22Rv1 (cell line): ENCODE results near the gene HSF2BP.
"Not testable (repeated sequence)": the region's sequence is repeated elsewhere in the genome, so short reads cannot be mapped to it uniquely, and the experiment has no call there.

ENCODE experiments used
- H3K27ac ChIP-seq: fragments of 450-650 bp; 2 replicates; pipeline ENCODE4 v1.5.1; 2017
- ZFX ChIP-seq: fragments of 450-650 bp; IDR thresholded peaks from 2 replicates; pipeline ENCODE4 v1.6.1; 2017; ENCODE audit warnings: antibody characterized with exemption, borderline replicate concordance
- TF ChIP-seq, protein P1 (sequence below): fragments of 450-650 bp; IDR thresholded peaks from 2 replicates; pipeline ENCODE4 v1.5.1; 2017; ENCODE audit warnings: mild to moderate bottlenecking

HSF2BP gene

DNA sequence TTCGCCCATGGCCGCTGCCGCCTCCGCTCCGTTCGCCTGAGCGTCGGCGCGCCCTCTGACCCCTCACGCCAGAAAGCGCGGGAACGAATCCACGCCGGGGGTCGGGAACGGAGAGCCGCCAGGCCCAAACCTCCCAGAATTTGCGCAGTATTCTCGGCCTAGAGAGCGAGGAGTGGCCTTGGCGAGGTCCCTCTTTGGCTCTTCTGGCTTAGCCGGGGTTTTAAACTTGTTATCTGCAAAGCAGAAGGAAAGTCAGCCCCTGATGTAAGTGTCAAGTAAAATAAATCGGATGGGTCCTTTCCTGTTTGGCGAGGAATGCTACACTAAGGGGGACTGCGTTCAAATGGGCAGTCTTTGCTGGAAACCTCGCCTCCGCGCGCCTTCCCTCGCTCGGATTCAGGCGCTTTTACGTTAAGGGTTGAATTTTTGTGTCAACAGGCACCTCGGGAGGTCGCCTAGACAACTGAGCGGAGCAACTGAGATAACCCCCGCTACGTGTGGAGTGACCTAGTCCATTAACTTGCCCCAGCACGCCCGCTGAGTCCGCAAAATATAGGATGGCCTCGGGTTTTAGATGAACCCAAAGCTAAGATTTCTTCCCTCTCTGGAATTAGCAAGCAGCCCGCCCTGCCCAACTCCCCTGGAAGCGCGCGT is 1.1 kb downstream of the HSF2BP start:
- H3K27ac ChIP-seq = no peak overlapping the region
- TF ChIP-seq, protein P1, sequence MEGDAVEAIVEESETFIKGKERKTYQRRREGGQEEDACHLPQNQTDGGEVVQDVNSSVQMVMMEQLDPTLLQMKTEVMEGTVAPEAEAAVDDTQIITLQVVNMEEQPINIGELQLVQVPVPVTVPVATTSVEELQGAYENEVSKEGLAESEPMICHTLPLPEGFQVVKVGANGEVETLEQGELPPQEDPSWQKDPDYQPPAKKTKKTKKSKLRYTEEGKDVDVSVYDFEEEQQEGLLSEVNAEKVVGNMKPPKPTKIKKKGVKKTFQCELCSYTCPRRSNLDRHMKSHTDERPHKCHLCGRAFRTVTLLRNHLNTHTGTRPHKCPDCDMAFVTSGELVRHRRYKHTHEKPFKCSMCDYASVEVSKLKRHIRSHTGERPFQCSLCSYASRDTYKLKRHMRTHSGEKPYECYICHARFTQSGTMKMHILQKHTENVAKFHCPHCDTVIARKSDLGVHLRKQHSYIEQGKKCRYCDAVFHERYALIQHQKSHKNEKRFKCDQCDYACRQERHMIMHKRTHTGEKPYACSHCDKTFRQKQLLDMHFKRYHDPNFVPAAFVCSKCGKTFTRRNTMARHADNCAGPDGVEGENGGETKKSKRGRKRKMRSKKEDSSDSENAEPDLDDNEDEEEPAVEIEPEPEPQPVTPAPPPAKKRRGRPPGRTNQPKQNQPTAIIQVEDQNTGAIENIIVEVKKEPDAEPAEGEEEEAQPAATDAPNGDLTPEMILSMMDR = no peak
- TF ChIP-seq ZFX = no peak

DNA sequence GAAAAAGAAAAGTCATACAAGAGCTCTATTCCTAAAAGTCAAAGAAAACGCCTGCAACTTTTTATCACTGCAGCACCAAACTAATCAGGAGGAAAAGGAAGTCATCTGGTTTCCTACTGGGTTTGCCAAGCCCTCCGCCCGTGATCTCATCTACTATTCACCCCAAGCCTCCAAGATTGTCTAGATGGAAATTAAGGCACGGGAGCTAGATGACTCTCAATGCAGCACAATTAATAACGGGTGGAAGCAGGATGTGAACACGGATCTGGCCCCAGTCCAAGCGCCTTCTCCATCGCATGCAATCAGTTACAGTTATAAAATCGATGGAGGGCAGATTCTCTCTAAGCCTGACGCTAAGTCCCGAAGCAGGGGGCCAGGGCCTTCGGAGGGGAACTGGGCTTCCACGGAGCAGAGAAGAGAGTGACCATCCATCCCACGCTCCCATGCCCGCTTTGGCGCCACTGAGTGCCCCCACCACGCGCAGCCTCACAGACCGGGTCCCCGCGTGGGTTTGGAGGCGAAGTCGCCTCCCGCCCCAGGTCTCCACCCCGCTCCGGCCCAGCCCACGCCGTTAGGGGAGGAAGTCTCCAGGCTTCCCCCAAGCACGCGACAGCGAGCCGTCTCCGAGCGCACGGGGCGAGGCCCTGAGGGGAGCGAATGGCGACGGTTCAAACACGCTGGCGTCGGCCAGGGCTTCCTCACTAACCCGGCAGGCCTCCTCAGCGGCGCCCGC is 1.8 kb downstream of the HSF2BP start:
- H3K27ac ChIP-seq = no peak overlapping the region
- TF ChIP-seq, protein P1 = no peak

DNA sequence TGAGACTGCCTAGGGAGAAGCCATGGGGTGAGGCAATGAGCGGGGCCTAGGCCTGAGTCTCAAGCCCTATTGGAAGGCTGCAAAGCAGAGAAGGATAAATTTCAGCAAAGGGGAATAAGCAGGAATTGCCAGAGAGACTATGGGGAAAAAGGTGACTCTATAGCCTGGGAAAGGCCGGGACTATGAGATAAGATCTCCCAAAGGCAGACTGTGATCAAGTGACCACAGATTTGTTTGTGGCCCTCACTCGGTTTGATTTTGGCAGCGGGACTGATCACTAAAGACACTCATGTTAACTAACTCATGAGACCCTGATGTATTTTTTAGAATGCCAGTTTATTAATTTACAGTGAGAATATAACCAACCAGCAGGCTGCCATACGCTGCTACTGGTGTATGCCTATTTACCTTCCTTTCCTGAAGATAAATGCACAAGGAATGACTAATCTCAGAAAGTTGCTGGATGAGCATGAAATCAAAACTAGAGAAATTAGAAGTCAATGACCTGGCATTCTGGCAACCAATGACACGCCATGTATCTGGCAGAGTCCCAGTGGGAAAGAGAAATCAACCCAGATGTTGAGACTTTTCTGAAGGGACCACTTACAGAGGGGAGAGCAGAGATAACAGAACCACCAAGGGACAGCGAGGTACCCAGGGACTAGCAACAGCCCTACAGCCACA is 4.3 kb downstream of the HSF2BP start:
- H3K27ac ChIP-seq = no peak overlapping the region
- TF ChIP-seq ZFX = no peak
- TF ChIP-seq, protein P1 = no peak

DNA sequence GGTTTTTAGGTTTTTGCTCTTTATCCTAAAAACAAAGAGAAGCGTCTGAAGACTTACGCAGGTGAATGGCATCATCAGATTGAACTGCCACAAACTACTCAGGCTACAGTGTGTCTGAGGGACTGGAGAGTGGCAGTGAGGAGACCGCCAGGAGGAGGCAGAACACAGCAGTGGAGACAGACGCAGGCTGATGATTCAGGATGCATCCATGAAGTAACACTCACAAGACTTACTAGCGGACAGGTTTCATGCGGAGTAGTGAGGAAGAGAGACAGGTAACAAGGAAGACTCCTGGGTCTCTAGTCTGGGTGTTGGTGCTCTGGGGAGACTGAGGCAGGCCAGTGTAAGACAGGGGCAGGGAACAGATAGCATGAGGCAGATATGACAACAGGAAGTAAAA is 5.7 kb downstream of the HSF2BP start:
- no peak overlapping the region for H3K27ac ChIP-seq
- TF ChIP-seq, protein P1 = no peak
- TF ChIP-seq ZFX = no peak

DNA sequence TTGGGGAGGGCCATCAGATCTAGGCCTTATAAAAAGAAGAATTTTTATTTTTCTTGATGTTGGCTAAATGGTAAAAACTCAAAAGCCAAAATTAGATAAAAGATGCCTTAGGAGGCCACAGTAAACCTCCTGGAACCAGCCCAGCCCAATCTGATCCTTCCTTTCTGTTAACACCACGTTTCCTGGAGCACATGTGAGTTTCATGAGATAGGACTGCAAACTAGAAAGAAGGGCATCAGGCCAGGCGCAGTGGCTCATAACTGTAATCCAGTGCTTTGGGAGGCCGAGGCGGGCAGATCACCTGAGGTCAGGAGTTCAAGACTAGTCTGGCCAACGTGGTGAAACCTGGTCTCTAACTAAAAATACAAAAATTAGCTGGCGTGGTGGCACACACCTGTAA is 6.7 kb downstream of the HSF2BP start:
- no peak overlapping the region for H3K27ac ChIP-seq
- TF ChIP-seq, protein P1 = no peak
- no peak for TF ChIP-seq ZFX

DNA sequence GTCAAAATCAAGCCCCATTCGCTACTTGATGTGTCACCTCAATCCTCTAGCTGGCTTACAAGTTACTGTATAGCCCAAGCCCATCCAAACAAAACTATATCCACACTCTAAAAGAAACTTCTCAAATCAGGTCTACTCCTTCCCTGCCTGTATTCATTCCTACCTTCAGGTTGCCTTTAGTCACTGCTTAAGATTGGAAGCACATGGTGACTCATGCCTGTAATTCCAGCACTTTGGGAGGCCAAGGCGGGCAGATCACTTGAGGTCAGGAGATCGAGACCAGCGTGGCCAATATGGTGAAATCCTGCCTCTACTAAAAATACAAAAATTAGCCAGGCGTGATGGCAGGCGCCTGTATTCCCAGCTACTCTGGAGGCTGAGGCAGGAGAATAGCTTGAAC is 7.4 kb downstream of the HSF2BP start:
- not testable (repeated sequence) for H3K27ac ChIP-seq

DNA sequence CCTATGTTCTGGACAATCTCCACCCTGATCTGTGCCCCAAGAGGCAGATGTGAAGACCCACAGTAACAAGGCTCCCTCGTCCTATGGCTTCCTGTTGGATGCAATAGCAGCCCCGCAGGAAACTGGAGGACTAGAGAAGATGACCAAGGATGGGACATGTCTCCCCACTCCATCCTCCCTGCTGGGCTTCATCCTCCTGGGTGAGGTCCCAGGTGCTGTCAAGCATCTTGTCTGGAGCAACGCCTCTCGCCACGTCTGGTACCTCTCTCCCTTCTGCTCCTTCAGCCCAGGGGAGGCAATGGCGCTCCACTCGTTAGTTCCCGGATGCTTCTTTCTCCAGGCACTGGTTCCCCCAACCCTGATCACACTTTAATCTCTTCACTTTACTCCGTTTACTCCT is 11.1 kb downstream of the HSF2BP start:
- no peak for TF ChIP-seq ZFX
- TF ChIP-seq, protein P1 = no peak

More for the DNA sequence above, 11.1 kb downstream of the HSF2BP start:
- no peak overlapping the region for H3K27ac ChIP-seq
